HG02642 (cell line): Measurements from ENCODE around the gene ZNF148.
"Not testable (repeated sequence)": the region's sequence is repeated elsewhere in the genome, so short reads cannot be mapped to it uniquely, and the experiment has no call there.

Experiments used
- ATAC-seq: cut with Tn5 transposase; IDR thresholded peaks from one replicate; pipeline ENCODE4 v1.9.1; 2021; ENCODE audit warnings: mild to moderate bottlenecking; ENCODE audit not compliant: unreplicated experiment, poor library complexity

ZNF148 gene, protein sequence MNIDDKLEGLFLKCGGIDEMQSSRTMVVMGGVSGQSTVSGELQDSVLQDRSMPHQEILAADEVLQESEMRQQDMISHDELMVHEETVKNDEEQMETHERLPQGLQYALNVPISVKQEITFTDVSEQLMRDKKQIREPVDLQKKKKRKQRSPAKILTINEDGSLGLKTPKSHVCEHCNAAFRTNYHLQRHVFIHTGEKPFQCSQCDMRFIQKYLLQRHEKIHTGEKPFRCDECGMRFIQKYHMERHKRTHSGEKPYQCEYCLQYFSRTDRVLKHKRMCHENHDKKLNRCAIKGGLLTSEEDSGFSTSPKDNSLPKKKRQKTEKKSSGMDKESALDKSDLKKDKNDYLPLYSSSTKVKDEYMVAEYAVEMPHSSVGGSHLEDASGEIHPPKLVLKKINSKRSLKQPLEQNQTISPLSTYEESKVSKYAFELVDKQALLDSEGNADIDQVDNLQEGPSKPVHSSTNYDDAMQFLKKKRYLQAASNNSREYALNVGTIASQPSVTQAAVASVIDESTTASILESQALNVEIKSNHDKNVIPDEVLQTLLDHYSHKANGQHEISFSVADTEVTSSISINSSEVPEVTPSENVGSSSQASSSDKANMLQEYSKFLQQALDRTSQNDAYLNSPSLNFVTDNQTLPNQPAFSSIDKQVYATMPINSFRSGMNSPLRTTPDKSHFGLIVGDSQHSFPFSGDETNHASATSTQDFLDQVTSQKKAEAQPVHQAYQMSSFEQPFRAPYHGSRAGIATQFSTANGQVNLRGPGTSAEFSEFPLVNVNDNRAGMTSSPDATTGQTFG

DNA sequence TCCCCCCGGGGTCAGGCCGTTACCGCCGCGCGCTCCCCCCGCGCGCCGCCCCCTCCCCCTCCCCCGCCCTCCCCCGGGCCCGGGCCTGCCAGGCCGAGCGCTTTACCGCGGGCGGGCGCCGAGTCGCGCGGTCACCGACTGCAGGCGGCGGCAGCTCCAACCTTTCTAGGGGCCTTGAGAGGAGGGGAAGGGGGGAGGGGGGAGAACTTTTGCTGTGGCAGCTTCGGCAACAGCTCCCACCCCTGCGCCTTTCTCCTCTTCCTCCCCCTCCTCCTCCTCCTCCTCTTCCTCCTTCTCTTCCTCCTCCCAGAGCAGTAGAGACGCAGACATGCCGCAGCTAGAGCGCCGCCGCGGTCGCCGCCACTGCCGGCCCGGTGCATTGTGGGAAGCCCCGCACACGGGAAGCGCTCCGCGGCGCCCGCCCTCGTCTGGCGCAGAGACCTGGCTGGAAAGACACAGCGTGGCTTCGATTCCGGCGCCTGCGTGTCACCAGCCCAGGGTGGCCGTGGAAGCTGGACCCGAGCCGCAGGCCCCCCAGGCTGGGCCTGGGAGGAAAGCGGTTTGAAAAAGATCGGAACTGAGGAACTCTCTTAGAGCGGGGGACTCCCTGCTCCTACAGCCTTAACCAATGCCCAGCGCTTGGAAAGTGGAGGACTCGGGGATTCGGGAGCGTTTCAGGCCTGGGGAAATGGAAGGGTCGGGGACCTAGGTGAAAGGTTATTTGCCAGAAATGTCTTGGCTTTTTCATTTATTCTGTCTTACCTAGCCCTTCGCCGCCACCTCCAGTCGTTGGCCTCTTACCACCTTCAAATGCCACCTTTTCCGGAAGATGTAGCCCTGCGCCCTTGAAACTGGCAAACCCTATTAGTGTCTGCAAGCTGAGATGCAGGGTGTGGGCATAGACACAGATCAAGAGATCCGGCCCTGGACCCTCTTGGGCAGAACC, at the start of gene ZNF148:
Gene ZNF148, minus strand, starts transcription at position 330 of the 946 bp plus-strand sequence. CDS start 61,685 bp downstream, outside the sequence.
- peak; percentile 89 for ATAC-seq

DNA sequence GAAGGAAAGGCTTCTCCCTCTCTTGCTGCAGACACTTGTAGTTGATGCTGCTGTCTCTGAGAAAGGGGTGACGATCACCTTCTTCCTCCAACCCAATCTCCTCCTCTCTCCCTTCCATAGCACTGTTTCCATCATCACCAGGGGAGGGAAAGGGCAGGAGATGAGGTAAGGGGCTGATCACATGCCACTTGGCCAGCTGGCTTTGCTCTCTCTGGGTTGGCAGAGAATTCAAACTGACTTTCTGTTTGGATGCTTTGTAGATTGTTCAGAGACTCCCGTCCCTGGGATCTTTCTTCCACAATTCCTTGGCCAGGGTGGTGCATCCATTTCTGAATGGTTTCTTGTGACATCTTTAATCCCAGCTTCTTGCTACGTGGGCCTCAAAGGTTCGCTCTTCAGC, 43.2 kb upstream of the ZNF148 start:
- no peak for ATAC-seq

DNA sequence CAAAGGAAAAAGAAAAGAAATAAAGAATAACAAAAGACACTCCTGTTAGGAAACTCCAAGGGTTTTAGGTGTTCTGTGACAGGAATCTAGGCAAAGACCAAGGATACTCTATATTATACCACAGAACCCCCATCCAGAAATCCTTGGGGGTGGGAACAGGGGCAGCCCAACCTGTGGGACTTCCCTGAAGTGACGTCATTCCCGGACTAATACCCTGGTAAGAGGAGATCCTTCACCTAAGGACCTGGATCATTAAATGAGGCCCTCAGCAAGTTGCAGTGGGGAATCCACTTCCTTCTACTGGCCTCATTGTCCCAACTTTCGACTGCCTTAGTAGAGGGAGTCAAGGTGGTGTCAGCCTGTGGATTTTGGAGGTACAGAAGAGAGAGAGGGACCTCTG, 41.1 kb upstream of the ZNF148 start:
- no peak for ATAC-seq

DNA sequence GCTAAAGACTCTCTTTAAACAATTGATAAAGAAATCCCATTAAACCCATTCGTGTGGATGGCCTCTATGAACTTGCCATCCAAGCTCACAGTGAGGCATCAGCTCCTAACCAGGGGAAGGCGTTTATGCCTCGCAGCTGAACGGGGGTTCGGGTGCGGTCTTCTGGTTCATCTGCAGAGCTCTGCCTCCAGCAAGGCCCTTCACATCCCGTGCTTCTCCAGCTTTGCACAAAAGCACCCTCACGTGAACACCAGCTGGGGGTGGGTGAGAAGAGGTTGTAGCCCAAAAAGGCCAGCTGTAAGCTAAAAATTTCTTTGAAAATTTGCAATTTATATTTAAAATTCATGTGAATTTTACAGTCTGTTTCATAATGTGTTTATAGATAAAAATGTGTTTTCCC, 39.5 kb upstream of the ZNF148 start:
- no peak for ATAC-seq

DNA sequence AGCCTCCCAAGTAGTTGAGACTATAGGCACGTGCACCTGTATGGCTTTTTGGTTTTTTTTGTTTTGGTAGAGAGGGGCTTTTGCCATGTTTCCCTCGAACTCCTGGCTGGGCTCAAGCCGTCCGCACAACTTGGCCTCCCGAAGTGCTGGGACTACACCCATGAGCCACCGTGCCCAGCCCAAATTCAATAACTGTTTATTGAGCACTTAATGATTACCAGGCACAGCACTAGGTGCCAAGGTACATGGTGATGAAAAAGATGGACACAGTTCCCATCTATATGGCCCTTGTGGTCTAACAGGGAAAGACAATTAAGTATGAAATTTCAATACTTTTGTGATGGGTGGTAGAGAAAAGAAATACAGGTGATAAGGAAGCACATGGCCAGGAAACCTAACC, 35.8 kb upstream of the ZNF148 start:
- no peak for ATAC-seq

DNA sequence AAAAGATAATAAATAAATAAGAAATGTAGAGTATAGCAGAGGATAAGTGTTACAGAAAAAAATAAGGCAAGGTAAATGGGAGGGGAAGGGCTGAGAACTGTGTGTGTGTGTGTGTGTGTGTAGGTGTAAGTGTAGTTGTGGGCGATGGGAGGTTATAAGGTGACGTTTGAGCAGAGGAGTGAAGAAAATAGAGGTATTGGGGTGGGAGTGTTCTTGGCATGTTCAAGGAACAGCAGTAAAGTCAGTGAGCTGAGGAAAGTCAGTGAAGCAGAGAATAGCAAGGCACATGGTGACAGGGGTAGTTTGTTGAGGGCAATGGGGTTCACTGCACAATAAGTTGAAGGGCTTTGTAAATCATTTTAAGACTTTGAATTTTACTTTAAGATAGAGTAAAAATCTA, 30.9 kb upstream of the ZNF148 start:
- ATAC-seq: no peak

DNA sequence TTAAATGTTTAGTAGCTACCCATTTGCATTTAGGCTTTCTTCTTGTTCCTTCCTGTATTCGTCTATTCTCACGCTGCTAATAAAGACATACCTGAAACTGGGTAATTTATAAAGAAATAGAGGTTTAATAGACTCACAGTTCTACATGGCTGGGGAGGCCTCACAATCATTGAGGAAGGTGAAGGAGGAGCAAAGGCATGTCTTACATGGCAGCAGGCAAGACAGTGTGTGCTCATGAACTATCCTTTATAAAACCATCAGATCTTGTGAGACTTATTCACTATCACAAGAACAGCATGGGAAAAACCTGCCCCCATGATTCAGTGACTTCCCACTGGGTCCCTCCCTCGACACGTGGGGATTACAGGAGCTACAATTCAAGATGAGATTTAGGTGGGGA, 30.4 kb upstream of the ZNF148 start:
- ATAC-seq: not testable (repeated sequence)

DNA sequence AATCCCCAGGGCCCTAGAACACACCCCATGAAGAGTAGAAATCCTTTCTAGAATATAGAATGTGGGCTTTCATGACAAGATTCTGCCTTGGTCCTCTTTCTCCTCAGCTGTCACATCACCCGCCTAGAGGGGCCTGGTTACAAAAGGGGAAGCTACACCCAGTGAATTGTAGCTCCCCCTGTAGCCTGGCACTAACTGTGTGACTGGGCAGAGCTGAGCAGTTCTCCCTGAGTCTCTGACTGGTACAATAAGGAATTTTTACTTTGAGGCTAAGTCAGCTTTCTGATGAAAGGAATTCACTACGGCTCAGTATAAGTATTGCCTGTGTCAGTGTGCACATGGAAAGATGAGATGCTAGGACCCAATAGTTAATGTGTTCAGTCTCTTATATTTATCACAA, 28.7 kb upstream of the ZNF148 start:
- ATAC-seq: no peak

DNA sequence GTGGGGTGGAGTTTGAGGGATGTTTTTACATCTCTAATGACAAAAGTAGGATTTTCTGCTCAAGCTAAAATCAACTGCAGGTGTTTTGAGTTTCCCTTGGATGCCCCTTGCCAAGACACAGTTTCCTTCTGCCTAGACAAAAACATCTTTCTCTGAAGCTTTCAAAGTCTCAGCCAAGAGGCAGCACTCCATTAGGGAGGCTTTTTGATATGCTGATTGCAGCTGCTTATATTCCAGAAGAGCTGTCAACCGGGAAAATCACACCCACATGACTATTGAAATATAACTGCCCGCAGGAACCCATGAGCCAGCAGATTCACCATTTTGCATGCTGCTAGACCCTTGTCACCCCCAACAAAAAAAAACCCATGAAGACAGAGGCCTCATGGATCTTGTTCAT, 27.5 kb upstream of the ZNF148 start:
- ATAC-seq: no peak

DNA sequence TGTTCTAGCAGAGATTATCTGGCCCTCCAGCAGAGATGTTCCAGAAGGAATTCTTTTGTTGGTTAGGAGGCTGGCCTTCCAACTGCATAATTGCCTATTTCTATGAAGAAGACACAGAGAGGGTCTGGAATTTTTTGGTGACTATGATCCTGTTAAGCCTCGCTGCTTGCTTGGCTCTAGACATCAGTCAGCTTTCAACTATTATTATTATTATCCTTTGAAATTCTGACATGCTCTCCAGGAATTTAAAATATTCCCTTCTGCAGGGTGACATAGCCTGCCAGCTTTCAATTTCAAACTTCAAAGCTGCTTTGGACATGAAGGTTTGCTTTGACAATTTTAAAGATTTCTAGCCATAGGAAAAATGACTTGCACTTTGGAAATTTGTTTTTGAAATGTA, 26.3 kb upstream of the ZNF148 start:
- no peak for ATAC-seq

DNA sequence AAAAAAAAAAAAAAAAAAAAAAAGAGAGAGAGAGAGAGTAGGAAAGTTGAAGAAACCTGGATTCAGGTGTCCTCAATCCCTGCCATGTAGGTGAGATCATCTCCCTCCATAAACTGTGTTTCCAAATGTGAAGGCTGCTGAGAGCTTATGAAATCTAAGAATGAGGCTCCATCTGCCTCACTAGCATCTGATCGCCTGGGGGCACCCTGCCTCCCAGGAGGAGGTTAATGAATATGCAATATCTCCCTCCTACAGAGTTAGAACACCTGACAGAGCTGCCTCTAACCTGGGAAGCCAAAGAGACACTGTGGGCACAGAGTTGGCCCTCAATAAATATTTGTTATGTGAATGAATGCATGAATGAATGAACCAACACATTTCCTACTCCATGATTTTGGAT, 23.8 kb upstream of the ZNF148 start:
- no peak for ATAC-seq

DNA sequence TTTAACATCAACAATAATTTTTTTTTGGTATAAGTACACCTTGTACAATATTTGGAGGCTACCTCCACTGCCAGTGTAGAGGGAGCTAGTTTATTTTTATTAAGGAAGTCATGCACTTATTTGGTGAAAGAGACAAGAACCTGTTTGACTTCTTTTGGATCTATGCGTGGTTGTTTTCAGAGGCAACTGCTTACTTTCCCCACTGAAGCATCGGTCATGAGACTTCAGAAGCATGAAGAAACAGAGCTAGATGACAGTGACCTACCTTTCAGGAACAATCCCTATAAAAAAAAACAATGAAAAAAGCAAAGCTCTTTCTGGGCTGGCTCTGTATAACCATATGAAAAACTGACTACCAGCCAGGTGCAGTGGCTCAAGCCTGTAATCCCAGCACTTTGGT, 20.0 kb upstream of the ZNF148 start:
- no peak for ATAC-seq

DNA sequence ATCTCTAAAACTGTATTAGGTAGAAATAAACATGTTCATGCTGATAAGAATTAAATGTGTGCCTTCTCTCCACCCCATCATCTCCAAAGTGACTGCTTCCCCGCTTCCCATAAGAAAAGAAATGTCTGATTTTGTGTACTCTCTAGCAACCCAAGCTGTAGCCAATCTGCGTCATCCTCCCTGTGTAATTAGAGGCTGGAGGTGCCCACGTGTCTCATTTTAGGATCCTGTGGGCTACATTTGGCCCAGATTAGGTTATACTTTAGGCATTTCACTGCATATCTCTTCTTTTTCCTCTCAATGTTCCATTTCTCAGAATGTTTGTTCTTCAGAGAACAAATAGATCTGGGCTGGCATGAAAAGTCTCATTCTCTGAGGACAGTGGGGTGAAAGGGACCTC, 19.3 kb upstream of the ZNF148 start:
- ATAC-seq: no peak

DNA sequence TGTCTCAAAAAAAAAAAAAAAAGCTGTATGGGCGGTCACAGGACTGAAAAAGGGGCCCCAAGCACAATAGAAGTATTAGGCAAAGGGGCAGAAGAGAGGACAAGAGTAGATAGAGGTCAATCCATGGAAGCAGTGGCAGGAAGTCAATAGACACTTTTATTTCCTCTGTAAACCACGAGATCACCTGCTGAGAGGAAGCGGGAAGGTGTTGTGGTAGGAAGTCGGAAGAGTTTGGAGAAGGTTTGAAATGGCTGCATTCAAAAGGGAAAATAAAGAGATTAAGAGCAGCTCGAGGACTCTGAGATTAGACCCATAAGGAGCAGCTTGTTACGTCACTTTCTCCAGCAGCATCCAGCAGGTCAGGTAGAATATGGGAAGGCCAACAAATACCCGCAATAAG, 14.2 kb upstream of the ZNF148 start:
- no peak for ATAC-seq

DNA sequence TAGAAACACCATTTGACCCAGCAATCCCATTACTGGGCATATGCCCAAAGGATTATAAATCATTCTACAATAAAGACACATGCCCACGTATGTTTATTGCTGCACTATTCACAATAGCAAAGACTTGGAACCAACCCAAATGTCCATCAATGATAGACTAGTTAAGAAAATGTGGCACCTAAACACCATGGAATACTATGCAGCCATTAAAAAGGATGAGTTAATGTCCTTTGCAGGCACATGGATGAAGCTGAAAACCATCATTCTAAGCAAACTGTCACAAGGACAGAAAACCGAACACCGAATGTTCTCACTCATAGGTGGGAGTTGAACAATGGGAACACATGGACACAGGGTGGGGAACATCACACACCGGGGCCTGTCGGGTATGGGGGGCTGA, 13.2 kb upstream of the ZNF148 start:
- not testable (repeated sequence) for ATAC-seq

DNA sequence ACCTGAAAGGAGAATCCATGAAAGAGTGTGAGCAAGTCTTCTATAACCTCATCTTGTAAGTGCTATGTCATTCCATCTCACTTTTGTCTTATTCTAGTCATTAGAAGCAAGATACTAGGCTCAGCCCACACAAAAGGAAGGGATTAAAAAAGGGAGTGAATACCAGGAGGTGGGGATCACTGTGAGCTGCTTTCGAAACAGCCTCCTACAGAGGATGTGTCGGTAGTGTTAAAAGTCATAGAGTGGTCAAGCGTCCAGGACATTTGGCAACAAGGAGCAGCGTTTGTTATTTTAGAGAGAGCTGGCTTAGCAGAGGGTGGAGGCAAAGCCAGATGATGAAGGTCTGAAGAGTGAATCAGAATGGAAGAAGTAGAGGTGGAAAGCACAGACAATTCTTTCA, 11.7 kb upstream of the ZNF148 start:
- ATAC-seq: no peak

DNA sequence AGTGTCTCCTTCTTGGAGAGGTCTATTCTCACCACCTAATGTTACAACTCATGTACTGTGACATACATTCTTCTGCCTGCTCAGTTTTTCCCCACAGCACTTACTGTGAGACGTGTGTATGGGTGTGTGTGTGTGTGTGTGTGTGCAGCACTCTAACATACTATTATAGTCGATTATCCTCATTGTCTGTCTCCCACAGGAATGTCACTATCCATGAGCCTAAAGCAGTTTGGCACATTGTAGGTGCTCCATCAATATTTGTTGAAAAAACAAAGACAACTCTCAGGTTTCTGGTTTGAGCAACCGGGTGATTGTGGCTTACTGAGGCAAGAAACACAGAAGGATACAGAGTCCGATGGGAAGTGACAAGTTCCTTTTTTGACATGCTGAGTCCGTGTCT, 8.6 kb upstream of the ZNF148 start:
- no peak for ATAC-seq

DNA sequence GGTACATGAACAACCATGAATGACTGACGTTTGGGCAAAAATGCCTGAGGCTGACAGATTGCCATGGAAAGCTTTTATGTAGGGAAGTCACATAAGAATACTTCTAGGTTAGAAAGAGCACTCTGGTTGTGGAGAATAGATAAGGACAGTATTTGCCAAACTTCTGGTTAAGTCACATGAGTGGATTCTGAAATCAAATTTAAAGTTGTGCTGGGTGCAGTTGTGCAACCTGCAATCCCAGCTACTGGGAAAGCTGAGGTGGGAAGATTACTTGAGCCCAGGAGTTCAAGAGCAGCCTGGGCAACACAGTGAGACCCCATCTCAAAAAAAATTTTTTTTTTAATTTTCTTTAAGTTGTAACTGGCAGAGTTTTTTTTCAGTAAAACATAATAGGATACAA, 7.2 kb upstream of the ZNF148 start:
- no peak for ATAC-seq

DNA sequence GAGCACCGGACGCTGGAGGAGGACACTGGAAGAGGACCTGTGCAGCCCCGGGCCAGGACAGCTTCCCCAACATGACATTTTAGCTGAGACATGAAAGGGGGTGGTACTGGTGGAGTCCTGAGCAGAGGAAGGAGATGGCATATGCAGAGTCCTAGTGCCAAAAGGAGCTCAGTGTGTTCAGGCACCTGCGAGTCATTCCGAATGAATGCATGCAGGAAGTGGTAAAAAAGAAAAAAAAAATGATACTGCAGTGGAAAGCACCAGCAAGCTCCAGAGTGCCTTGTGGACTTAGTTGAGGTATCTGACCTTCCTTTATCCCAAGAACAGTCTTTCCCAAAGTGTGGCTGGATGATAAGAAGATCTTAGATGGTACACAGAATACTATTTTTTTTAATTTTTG, 6.6 kb upstream of the ZNF148 start:
- peak; percentile 56 for ATAC-seq

DNA sequence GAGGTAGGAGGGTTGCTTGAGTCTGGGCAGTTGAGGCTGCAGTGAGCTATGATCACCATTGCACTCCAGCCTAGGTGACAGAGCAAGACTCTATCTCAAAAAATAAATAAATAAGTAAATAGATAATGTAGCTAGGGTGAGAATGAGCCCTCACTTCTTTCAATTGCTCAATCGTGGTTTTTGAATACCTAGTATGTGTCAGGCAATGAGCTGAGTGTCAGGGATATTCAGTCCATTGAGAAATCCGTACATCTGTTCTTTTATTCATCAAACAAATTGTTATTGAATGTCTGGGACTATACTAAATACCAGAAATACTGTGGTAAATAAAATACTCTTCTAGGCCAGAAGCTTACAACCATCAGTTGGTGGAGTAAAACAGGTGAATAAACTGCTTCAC, 6.2 kb upstream of the ZNF148 start:
- ATAC-seq: no peak

DNA sequence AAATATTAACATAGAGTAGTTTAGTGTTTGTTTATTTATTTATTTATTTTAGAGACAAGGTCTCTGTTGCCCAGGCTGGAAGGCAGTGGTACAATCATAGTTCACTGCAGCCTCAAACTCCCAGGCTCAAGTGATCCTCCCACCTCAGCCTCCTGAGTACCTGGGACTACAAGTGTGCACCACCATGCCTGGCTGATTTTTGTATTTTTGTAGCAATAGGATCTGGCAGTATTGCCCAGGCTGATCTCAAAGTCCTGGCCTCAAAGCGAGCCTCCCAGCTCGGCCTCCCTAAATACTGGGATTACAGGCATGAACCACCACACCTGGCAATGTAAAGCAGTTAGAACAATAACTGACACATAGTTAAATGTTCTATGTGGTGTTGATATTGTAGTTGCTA, 4.4 kb upstream of the ZNF148 start:
- no peak for ATAC-seq
